NCI-H2081 (cell line): Measurements from ENCODE around the gene RAB36.

Experiments used
- DNase-seq, 2 experiments: peaks; one replicate each; lab custom pipeline; 2025; lab: John Stamatoyannopoulos, UW

The RAB36 gene

GRCh38 chr22:23108249-23109078 is 36.8 kb upstream of the RAB36 start:
- no peak for DNase-seq

- DNase-seq = no peak
Observed at GRCh38 chr22:23109079-23109347, 36.3 kb upstream of the RAB36 start.

- no peak for DNase-seq
Observed at GRCh38 chr22:23109441-23109978, 35.8 kb upstream of the RAB36 start.

DNA sequence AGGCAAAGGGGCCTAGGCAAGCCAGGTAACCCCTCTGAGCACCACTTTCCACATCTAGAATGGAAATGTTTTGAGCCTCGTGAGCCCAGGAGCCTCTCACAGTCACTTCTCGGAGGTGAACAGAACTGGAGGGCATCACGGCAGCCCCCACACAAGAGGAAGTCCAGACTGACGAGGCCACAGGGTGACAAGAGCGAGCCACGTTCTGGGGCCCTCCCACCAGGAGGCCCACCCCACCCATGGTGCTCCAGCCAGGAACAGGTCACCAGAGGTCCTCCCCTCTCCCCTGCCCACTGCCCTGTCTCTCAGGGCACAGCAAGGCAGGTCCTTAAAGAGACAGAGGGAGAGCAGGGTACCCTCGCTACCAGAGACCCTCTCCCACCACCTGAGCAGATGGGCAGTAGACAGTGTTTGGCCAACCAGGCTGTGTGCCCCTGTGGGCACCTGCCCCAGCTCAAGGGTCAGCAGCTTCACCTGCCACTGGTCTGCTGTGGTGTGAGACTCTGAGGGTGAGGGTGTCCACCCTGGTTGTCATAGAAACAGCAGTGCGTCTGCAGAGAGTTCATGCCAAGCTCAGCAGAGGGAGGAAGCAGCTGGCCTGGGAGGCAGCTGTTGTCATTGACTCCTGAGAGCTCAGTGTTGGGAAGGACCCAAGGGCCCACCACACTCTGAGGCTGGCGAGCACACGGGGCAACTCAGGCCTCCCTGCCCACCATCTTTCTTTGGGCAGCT is 34.9 kb upstream of the RAB36 start:
- peak in 1 of 2 experiments; percentile 33 for DNase-seq

- peak; percentile 19 to 37 for DNase-seq
Observed at GRCh38 chr22:23110922-23111527, 34.3 kb upstream of the RAB36 start.

DNA sequence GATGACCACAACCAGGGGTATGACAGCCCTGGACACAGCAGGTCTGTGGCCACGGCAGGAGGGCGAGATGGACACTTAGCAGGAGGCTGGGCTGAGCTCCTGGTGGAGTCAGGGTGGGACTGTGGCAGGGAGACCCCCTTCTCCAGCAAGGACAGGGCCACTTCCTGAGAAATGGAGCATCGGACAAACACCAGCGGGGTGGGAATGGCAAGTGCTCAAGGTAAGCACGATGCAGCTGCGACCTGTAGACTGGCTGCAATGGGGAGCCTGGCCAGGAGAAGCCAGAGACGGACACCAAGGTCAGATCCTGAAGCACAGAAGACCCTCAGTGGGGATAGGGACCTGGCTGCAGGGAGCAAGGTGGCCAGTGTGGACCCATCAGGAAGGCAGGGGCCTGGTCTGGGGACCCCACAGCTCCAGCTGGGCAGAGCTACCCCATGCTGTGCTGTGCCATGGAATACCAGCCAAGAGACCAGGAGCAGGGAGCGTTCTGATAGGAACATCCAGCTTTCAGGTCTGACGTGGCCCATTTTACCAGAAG is 32.7 kb upstream of the RAB36 start:
- no peak for DNase-seq

DNA sequence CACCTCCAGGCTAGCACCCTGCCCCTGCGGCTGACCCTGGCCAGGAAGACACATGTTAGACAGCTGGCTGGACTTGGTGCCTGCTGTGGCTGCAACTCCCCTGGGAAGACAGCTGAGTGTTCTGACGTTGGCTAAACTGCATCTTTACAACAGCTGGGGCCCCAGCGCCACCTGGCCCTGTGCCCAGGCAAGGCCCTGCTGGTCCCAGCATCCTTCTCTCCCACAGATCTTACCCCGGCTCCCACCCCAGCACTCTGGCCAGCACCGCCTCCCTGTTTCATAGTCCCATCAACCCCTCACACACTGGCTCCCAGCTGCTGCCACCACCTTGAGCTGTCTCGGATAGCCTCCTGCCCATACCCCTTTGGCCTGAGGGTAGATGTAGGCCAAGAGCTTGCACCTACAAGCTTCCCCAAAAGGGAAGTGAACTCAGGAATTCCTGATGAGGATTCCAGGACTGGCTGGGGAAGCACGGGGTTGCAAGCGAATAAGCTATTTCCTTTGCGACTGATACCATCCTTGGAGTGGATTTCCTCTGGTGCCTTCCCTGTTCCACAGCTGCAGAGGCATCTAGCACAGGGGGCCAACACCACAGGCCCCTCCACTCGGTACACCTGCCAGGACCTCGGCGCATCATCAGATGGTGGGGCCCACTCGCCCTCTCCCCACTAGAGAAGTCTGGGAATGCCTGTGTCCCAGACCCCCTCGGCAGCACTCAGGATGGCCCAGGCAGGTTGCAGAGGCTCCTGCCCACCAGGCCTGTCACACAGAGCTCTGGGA is 32.0 kb upstream of the RAB36 start:
- DNase-seq = peak; percentile 43 to 65

- DNase-seq = no peak
Observed at GRCh38 chr22:23113847-23114720, 31.2 kb upstream of the RAB36 start.

GRCh38 chr22:23114721-23115020 is 30.6 kb upstream of the RAB36 start:
- DNase-seq = no peak

- no peak for DNase-seq
Observed at GRCh38 chr22:23115369-23115768, 29.9 kb upstream of the RAB36 start.

DNA sequence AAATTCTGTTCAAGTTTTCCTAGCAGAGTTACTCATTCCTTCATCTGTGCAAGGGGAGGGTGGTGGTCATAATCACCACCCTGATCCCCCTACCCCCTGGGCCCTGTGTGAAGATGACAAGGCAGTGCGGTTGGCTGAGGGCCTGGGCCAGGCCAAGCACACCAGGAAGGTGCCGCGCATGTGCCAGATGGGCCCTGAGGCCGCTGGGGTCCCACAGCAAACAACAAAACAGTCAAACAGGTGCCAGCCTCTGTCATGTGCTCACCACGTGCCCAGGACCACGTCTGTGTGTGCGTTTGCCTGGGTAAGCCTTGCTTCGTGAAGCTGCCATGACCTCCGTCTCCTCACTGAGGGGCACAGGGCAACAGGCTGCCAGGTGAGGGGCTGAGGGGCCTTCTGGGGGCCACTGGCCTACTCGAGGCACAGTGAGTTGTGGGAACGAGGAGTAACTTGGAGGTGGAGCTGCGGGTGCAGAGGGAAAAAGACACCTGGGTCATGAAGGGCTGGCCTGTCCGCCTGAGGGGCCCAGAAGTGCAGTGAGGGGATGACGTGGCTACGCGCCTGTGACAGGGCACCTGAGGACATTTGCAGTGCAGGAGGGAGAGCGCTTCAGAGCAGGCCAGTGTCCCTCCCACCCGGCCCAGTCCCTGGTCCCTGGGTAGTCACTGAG is 29.3 kb upstream of the RAB36 start:
- DNase-seq = no peak

DNA sequence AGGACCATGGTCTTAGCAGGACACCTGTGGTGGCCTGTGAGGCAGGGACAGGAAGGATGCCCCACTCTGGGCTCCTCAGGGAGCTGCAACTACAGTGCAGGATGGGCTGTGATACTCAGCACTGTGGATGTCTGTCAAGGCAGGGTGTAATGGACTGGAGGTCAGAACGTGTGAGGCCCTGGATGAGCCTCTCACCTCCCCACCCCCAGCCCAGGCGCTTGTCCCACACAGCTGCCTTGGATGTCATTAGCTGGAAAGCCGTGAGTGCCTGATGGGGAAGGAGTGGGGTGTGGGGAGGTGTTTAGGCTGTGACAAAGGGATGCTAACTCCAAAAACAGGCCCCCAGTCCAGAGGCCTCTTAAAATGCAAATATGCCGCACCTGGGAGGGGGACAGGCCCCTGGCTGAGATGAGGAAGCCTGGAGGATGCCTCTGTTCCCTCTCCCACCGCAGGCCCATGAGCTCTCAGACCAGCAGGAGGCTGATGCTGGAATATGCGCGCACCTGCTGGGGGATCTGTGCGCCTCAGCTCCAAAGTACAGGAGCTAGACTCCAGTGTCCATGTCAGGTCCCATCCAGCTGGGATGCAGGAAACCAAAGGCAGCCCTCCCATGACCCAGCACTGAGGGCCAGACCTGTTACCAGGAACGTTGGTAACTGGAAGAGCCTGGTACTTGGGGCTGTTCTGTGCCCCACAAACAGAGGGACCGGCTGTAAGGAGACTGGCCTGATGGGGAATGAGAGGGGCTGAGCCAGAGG is 28.6 kb upstream of the RAB36 start:
- no peak for DNase-seq

GRCh38 chr22:23117275-23117674 is 28.0 kb upstream of the RAB36 start:
- no peak for DNase-seq

DNA sequence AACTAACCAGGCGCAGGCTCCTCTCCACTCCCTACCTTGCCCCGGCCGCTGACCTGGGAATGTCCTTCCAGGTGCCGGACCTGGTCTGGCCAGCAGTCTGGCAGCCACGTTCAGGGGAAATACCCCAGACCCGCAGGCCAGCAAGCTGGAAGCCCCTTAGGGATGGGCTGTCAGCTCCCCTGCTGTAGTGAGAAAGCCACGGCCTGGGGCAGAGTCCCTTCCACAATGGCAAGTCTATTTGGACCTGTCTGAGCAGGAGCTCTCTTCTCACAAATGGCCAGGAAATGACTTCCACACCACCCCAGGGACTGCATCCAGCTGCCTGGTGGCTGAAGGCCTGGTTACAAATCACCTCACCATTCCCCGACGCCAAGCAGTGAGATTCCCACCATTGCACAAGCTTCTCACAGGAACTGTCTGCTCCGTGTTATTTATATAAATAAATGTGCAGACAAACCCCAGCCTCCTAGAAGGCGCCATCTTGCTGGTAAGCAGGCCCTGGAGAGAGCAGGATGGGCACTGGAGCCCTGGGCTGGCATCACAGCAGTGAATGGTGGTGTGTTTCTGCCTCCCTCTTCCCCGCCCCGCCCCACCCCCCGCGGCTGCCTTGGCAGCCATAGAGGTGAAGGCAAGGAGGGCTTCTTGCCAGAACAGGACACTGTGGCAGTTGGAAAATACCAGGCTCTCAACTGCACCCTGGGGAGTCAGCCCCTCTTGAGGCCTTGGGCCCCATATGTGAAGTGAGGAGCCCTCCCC is 27.2 kb upstream of the RAB36 start:
- DNase-seq = peak in 1 of 2 experiments; percentile 18

- DNase-seq = no peak
Observed at GRCh38 chr22:23118647-23119493, 26.4 kb upstream of the RAB36 start.

- DNase-seq = no peak
Observed at GRCh38 chr22:23119494-23120414, 25.5 kb upstream of the RAB36 start.

DNA sequence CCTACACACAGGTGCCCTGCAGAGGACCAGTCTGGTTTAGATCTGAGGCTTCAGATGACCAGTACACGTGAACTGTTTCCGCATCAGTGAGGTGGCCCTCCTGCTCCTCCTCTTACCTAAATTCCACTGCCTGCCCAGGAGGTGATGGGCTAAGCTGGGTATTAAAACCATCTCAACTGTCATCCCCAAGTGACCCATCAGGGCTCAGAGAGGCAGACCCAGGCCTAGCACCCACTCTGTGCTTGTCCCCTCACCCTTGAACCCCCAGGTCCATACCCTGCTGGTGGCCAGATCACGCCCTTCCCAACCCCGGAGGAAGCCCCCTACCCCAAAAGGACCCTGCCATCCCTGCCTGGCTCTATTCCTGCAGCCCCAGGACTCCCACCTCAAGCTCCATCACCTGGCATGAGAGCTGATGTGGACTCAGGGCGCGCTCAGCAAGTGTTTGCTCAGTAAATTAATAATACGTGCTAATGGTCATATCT is 24.8 kb upstream of the RAB36 start:
- DNase-seq = no peak
